Activated naive CD8-positive, alpha-beta T cell treated with anti-CD3 and anti-CD28 coated beads, Interleukin-2, amount 50 U/mL, for 24 hours (primary cell): Measurements from ENCODE around the gene HOXA7.

Experiments
- ATAC-seq: fragments of 150-1000 bp; cut with Tn5 transposase; one replicate; pipeline ENCODE4 v1.10.0; 2021
- DNase-seq: peaks from one replicate; pipeline ENCODE4 v3.0.0; 2021
- H3K27ac Mint-ChIP-seq: one replicate; pipeline ENCODE4 v1.8.0; 2021; ENCODE audit warnings: mild to moderate bottlenecking, mixed read lengths
- H3K27me3 Mint-ChIP-seq: one replicate; pipeline ENCODE4 v1.8.0; 2021; ENCODE audit warnings: mixed read lengths
- H3K36me3 Mint-ChIP-seq: one replicate; pipeline ENCODE4 v1.8.0; 2021; ENCODE audit warnings: low read depth, mixed read lengths
- H3K4me1 Mint-ChIP-seq: one replicate; pipeline ENCODE4 v1.8.0; 2021; ENCODE audit warnings: mixed read lengths
- H3K4me3 Mint-ChIP-seq: one replicate; pipeline ENCODE4 v1.8.0; 2021; ENCODE audit warnings: mild to moderate bottlenecking, moderate library complexity, mixed read lengths
- H3K9me3 Mint-ChIP-seq: one replicate; pipeline ENCODE4 v1.8.0; 2021; ENCODE audit warnings: mixed read lengths

Gene HOXA7

DNA sequence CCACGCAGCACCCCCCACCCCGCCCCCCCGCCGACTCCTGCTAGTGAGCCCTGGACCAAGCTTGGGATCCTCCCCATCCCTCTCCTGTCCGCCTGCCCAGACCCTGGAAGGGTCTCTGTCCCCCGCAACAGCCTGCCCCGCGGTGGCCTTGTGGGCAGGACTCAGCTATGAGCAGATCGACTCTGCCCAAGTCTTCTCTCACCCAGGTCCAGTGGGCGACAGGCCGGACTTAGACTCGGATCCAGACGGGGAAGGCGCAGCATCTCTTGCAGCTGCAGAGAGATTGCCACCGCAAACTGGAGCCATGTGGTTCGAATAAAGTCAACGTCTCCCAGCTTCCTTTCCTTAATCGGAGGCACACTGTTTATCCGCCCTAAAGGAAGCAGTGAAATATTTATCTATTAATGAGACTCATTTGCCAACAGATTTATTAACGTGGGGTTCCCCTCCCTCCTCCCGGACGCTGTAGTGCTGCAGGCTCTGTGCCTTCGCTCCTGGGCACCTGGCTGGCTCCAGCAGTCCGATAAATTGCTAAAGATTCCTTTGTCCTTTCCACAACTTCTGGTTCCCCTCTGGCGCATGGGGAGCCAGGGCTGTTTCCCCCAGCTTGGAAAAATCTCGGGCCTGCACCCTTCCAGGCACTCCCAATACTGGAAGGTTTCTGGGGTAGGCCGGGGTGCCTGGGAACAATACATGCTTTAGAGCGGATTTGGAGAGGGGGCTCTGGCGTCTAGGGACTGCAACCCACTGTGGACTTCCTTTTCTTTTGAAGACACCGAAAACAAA, 634 bp upstream of the HOXA7 start:
- Mint-ChIP-seq H3K27me3 (peaks cover 87% of the 10 kb centered on the region), H3K4me1 (peaks cover 45% of the 10 kb centered on the region), H3K36me3 (peaks cover 1% of the 10 kb centered on the region), H3K27ac (peak overlapping the region; percentile 60), H3K4me3 (no peak overlapping the region), H3K9me3 (no peaks in the 10 kb centered on the region)
- no peak for DNase-seq
- no peak for ATAC-seq

DNA sequence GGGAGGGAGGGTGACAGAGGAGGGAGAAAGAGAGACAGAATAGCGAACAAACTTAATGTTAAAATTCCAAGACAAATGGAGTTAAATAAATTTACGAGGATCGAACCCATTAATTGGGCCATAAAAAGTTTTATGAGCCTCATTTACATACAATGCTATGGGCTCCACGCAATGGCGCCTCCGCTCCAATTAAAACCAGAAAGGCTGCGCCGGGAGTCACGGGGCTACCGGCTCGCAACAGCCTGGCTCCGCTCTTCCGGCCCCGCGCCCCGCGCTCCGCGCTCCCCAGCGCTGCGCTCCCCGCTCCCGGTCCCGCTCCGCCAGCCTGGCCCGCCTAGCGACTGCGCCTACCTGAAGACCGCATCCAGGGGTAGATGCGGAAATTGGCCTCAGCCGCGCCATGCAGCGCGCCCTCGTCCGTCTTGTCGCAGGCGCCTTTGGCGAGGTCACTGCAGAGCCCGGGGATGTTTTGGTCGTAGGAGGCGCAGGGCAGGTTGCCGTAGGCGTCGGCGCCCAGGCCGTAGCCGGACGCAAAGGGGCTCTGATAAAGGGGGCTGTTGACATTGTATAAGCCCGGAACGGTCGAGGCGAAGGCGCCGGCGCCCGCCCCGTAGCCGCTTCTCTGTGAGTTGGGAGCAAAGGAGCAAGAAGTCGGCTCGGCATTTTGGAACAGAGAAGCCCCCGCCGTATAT, 513 bp downstream of the HOXA7 start:
- Mint-ChIP-seq H3K9me3 (no peaks in the 10 kb centered on the region), H3K27ac (peak overlapping the region; percentile 49), H3K27me3 (peaks cover 90% of the 10 kb centered on the region), H3K4me3 (peak overlapping the region; percentile 51), H3K36me3 (peaks cover 1% of the 10 kb centered on the region), H3K4me1 (peaks cover 53% of the 10 kb centered on the region)
- DNase-seq: no peak
- no peak for ATAC-seq

DNA sequence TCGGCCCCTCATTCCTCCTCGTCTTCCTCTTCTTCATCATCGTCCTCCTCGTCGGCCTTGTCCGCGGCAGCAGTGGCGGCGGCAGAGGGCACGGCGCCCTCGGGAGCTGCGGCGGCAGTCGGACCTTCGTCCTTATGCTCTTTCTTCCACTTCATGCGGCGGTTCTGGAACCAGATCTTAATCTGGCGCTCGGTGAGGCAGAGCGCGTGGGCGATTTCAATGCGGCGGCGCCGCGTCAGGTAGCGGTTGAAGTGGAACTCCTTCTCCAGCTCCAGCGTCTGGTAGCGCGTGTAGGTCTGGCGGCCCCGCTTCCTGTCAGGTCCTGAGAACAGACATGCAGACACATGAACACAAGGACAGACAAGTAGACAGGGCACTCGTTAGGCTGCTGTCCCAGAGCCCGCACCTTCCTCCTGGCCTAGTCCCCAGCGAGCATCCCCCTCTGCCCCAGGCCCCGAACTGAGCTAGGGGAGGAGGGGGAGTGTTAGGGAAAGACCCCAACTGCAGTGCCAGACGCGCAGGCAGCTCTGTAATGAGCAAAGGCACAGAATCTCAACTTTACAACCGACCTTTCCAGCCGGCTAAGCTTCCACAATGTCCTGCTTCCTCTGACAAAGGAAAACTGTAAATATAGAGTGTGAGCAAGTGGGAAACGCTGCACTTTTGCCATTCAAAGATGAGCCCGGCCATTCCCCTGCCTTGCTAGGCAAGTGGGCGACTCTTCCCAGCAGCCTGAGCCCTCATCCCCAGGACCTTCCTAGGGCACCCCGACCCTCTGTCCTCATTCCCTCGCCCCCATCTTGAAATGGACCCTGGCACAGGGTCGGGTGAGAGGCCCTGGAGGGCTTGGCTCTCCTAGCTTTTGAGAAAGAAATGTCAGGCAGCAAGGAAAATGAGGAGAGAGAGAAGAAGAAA, 1.3 kb downstream of the HOXA7 start:
- Mint-ChIP-seq H3K27ac (peak overlapping the region; percentile 49), H3K4me3 (peak overlapping the region; percentile 46), H3K36me3 (peaks cover 1% of the 10 kb centered on the region), H3K4me1 (peaks cover 59% of the 10 kb centered on the region), H3K9me3 (no peaks in the 10 kb centered on the region), H3K27me3 (peaks cover 91% of the 10 kb centered on the region)
- no peak for ATAC-seq
- DNase-seq: no peak

DNA sequence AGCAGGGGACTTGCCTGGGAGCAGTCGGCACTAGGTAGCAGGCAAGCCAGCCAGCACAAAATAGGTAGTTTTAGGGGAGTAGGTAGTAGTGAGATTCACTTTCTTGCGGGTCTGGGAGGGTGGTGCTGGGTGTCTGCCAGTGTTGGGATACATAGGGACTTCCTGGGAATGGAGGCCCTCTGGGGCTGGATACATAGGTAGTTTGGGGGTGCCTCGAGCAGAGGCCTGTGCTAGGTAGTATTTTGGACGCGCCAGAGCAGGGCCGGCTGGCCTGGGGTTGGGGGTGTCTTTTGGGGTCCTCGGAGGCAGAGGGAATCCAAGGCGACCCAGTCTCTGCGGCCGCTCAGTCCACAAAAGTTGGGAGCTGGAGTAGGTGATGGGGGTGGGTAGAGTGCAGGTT, 2.1 kb downstream of the HOXA7 start:
- DNase-seq (no peak), ATAC-seq (no peak)
- H3K36me3 Mint-ChIP-seq: peaks cover 1% of the 10 kb centered on the region
- peak overlapping the region; percentile 46 for H3K4me3 Mint-ChIP-seq
- no peak overlapping the region for H3K27ac Mint-ChIP-seq
- H3K27me3 Mint-ChIP-seq: peaks cover 91% of the 10 kb centered on the region
- no peaks in the 10 kb centered on the region for H3K9me3 Mint-ChIP-seq
- H3K4me1 Mint-ChIP-seq: peaks cover 54% of the 10 kb centered on the region

DNA sequence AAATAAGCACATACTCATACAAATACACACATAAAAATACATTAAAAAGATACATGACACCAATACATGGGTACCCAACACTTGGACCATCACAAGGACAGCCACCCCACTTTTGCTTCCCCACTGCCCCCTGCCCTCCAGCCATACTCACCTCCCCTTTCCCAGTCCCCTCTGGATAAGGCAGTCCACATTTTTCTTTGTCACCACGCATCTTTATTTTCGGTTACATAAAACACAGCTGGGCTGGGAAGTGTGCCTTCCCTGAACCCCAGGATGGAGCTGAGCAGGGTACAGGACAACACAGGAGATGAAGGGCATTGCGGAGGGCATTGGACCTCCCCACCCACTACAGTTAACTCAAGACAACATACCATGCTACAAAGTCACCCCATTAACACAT, 2.9 kb downstream of the HOXA7 start:
- no peak overlapping the region for H3K4me3 Mint-ChIP-seq
- DNase-seq: no peak
- peaks cover 52% of the 10 kb centered on the region for H3K4me1 Mint-ChIP-seq
- H3K36me3 Mint-ChIP-seq: peaks cover 1% of the 10 kb centered on the region
- H3K9me3 Mint-ChIP-seq: no peaks in the 10 kb centered on the region
- ATAC-seq: no peak
- no peak overlapping the region for H3K27ac Mint-ChIP-seq
- peaks cover 90% of the 10 kb centered on the region for H3K27me3 Mint-ChIP-seq

DNA sequence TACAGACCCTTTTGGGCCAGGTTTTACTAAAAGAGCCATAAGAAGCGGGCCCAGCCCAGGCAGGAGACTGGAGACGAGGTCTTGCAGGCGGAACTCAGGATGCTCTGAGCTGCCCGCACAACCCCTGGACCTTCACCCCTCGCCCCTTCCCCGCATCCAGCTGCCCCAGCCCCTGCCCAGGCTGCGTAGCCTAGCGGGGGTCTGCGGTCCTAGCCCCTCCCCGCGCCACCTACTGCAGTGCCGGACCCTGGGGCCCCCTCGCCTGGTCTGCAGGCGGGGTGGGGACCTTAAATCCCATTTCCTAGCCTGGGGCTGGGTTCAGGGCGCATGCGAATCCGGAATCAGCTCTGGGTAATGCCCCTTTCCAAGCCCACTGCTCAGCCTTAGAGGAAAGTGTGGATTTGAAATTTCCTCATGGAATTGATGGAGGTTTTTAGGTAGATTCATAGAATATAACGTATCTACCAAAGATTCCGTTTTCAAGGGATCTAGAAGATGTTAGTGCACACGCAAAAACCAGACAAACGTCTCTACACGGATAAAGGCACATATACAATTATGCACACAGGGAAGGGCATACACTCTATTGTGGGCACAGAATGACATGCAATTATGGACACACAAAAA, 3.5 kb downstream of the HOXA7 start:
- peaks cover 1% of the 10 kb centered on the region for H3K36me3 Mint-ChIP-seq
- no peak overlapping the region for H3K4me3 Mint-ChIP-seq
- H3K27me3 Mint-ChIP-seq: peaks cover 90% of the 10 kb centered on the region
- no peaks in the 10 kb centered on the region for H3K9me3 Mint-ChIP-seq
- DNase-seq (no peak), ATAC-seq (no peak)
- no peak overlapping the region for H3K27ac Mint-ChIP-seq
- H3K4me1 Mint-ChIP-seq: peaks cover 52% of the 10 kb centered on the region

DNA sequence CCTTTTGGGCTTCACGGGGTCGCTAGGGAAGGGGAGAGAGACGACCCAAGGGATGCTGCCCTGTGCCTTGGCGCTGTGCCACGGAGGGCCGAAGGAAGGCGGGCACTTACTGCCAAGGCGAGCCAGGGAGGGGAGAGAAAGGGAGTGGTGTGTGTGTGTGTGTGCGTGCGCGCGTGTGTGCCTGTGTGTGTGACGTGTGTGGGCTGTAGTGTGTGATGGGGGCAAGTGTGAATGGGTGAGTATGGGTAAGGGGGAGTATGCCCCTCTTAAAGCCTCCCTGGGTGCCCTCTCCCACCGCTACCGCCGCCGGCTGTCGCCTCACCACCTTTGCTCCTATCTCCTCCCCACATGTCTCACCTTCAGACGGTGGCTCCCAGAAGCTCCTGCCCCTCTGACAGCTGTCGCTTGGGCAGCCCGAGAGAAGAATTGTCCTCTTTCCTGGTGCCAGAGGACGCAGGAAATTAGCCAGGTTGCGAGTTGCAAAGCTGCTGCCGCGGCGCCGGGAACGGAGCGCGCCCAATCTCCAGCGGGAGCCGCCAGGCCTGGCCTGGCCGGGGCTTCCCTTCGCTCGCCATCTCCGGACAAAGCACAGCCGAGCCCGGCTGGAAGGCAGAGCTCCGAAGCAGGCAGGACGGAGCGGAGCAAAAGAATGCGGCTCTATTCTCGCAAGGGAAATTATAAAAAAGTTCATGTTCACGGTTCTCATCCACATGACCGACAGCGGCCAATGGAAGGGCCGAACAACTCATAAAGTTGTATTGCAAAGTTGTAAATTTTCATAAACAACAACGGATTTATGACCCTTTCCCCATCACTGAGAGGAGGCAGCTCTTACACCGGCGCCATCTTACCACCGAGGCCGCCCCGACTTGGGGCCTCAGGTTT, 4.3 kb downstream of the HOXA7 start, which contains the start of gene HOXA3:
TSS of gene HOXA3 (minus strand) at position 653 of the 885 bp plus-strand sequence. CDS start 41,943 bp downstream, outside the sequence.
- DNase-seq (no peak), ATAC-seq (no peak)
- H3K36me3 Mint-ChIP-seq: peaks cover 1% of the 10 kb centered on the region
- H3K27me3 Mint-ChIP-seq: peaks cover 87% of the 10 kb centered on the region
- no peak within 1 kb of the TSS for H3K27ac Mint-ChIP-seq
- no peaks in the 10 kb centered on the region for H3K9me3 Mint-ChIP-seq
- H3K4me1 Mint-ChIP-seq: peaks cover 45% of the 10 kb centered on the region
- H3K4me3 Mint-ChIP-seq: peak within 1 kb of the TSS; percentile 57

DNA sequence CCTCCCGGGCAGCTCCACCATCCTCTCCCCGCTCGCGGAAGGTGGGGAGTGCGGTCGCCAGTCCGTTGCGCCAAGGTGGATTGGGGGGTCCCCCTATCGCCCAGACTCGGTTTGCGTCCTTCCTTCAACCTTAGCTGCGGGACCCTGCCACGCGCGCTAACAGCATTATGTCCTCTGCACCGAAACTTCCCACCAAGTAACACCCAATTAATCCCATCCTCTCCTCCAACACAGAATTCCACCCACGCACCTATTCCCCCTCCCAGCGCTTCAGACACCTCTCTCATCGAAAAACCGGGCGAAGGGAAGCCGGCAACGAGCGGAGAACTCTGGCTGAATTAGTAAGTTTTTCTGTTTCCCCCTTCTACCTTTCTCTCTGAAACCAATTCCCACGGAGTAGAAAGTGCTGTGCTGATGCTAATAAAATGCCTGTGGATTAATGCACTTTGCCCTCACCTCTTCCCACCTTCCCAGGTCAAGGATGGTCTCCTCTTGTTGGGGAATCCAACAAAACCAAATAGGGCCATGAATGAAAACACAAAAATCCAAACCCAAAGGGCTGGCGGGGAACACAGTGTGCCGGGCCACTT, 5.0 kb downstream of the HOXA7 start:
- no peaks in the 10 kb centered on the region for H3K9me3 Mint-ChIP-seq
- DNase-seq: no peak
- H3K36me3 Mint-ChIP-seq: peaks cover 1% of the 10 kb centered on the region
- peak overlapping the region; percentile 57 for H3K4me3 Mint-ChIP-seq
- peaks cover 41% of the 10 kb centered on the region for H3K4me1 Mint-ChIP-seq
- ATAC-seq: no peak
- no peak overlapping the region for H3K27ac Mint-ChIP-seq
- peaks cover 89% of the 10 kb centered on the region for H3K27me3 Mint-ChIP-seq

DNA sequence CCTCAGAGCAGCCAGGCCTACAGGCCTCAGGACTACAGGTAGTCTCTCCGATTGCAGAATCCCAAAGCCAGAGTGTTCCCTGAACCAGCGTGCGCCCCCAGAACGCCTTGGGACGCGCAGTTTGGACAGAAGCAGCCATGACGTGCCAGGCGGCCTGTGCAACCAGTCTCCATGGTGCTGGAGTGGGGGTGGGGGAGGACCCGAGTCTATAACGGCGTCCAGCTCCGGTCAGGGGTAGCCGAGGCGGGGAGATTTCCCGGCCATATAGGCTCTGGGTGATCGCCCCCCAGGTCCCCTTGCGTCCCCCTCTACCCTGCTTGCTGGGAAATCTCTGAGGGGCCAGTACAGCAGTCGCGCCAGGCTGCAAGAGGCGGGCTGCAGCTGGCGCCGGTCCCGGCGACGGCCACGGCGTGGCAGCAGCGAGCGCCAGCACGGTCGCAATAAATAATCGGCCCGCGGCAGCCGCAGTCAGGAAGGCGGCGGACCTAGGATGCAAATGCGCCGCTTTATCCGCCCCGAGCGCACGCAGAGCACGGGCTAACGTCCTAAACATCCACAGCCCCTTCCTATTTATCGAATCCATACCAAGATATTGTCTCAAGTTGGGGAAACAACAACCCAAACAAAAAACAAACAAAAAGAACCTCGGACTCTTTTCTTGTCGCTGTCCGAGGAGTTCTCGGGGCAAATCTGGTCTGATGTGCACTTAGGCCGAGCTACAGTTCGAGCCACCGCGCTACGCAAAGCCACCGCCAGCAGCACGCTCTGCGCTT, 5.7 kb downstream of the HOXA7 start:
- Mint-ChIP-seq H3K27ac (no peak overlapping the region), H3K9me3 (no peaks in the 10 kb centered on the region), H3K27me3 (peaks cover 90% of the 10 kb centered on the region), H3K4me3 (peak overlapping the region; percentile 57), H3K4me1 (peaks cover 39% of the 10 kb centered on the region), H3K36me3 (peaks cover 1% of the 10 kb centered on the region)
- ATAC-seq (peak; percentile 73), DNase-seq (peak; percentile 71)

DNA sequence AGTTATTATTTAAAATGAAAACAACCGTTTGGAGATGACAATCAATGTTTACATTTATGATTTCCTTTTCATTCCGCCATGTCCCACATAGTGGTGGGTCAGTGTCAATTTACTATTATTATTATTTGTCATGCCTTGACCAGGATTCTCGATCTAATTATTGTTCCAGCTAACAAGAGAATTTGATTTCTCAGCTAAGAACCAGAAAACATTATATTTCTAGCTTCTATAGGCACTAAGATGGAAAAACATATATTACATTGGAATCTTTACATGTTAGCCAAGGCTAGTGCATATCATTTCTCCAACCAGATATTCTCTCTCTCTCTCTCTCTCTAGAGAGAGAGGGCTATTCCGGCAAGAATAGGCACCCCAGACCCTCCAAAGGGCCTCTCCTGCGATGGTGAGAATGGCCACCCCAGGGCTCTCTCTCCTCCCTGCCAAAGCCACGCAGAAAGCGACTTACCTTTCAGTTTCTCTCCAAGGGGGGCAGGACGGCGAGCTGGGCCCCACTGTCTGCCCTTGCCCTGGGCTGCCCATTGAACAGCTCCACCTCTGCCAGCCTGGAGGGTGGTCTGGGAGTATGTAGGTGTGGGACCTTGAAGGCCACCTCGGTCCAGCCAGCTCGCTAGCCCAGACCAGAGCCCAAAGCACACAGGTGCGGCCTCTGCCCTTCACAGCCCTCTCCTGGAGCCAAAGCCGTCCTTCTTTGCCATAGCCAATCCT, 6.5 kb downstream of the HOXA7 start:
- Mint-ChIP-seq H3K27ac (no peak overlapping the region), H3K36me3 (peaks cover 1% of the 10 kb centered on the region), H3K4me1 (peaks cover 31% of the 10 kb centered on the region), H3K27me3 (peaks cover 86% of the 10 kb centered on the region), H3K4me3 (peak overlapping the region; percentile 57), H3K9me3 (no peaks in the 10 kb centered on the region)
- ATAC-seq (no peak), DNase-seq (no peak)

DNA sequence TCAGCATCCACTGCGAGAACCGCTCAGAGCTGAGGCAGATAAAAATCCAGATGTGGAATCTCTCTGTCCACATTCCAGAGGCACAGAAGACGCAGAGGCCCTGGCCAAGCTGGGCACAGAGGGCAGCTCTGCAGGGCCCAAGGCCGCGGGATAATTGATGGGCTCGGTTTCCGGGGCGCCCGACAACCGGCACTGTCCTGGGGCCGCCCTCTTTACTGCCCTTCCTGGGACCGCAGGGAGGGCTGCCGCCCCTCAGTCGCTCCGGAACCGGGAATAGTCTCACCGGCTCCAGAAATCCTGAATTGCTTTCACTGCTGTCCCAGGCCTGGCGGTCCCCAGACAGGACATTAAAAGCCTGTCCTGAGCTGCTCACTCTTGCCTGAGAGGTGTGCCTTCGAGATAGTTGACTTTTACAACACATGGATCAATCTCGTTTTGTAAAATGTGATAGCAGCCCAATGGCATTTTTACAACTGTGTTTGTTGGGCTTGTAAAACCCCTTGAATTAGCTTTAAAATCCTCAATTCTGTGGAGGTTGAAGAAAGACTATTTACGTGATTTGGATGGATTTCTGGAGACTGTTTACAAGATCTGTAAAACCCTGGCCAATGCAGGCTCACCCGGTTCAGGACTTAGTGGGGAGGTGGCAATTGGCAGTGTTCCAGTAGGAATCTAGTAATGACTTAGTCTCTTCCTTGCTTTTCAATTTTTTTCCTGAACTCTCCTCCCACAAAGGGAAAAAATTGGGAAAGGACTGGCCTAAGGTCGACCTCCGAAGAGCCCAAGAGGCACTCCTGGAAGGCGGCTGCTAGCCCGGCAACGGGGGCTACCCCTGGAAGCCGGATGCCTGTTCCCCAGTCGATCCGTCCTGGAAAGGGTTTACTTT, 7.5 kb downstream of the HOXA7 start:
- peaks cover 82% of the 10 kb centered on the region for H3K27me3 Mint-ChIP-seq
- ATAC-seq (no peak), DNase-seq (no peak)
- no peaks in the 10 kb centered on the region for H3K36me3 Mint-ChIP-seq
- no peak overlapping the region for H3K4me3 Mint-ChIP-seq
- H3K9me3 Mint-ChIP-seq: no peaks in the 10 kb centered on the region
- no peak overlapping the region for H3K27ac Mint-ChIP-seq
- peaks cover 25% of the 10 kb centered on the region for H3K4me1 Mint-ChIP-seq
